C1 segment of cervical spinal cord (tissue), 14 donors: ENCODE data around the gene SLC25A3.
"Not testable (repeated sequence)": the region's sequence is repeated elsewhere in the genome, so short reads cannot be mapped to it uniquely, and the experiment has no call there.

Experiments
- DNase-seq, 14 donors: peaks; one replicate each; lab custom pipeline; 2025; lab: John Stamatoyannopoulos, UW

Gene SLC25A3

GRCh38 chr12:98593351-98594049 is at the start of gene SLC25A3:
Gene SLC25A3, plus strand, starts transcription at chr12:98593686. Its CDS starts 293 bp downstream, at chr12:98593979.
- peak; percentile 56 to 97 (median 92) for DNase-seq

DNA sequence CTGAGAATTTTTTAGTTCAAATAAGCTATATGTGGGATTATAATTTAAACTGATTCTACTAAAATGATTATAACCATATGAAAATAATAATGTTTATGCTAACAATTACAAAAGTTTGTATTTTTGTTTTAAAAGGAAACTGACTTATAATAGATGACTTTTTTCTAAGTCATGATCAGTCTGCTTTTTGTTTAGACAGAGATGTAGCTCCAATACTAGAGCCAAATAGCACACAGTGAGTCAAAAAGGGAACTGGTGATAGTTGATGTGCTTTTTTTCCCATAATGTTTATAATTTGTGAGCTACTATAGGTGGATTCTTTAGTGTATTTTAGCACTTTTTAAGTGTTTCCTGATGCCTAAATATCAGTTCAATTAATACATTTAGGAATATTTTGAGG is 49.8 kb upstream of the SLC25A3 start:
- no peak for DNase-seq

- no peak for DNase-seq
Measured at GRCh38 chr12:98544751-98545150, 48.7 kb upstream of the SLC25A3 start.

DNA sequence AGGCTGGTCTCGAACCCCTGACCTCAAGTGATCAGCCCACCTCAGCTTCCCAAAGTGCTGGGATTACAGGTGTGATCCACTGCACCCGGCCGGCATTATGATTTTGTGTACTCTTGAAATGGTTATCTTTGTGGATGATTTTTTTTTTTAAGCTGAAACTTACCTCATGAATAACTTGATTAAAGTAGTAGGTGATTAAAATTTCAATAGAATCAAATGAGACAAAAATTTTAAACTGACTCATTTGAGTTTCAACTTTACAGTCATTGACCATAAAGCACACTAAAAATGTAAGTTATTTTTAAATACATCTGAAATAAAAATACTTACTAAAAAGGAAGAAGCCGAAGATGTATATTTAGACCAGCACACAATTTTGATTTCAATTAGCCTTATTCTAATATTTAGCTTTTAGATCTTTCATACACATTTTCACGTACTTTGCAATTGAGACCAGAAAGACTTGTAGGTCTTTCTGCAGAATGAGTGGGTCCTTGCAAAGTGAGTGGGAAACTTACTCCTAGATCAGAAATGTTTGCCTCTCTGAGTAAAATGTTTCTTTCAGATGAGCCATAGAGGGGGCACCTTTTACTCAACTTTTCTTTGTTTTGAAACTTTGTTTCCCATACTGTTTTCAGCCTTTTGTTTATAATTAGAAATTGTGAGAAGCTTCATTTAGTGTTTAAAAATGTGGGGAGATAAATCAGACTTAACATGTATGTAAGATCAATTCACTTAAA is 43.9 kb upstream of the SLC25A3 start:
- DNase-seq = no peak

- no peak for DNase-seq
Measured at GRCh38 chr12:98551787-98552186, 41.7 kb upstream of the SLC25A3 start.

GRCh38 chr12:98558097-98558496 is 35.4 kb upstream of the SLC25A3 start:
- not testable (repeated sequence) for DNase-seq

DNA sequence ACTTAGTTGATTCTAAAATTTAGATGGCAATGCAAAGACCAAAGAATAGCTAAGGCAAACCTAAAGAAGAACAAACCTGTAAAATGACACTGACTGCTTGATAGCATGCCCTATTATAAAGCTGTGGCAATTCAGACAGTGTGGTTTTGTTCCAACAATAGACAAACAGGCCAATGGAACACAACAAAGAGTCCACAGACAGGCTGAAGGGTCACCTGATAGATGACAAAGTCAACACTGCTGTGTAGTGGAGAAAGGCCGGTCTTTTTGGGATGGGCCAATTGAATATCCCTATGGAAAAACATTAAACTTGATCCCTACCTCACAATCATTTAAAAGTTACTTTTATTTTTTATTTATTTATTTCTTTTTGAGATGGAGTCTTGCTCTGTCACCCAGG is 33.8 kb upstream of the SLC25A3 start:
- peak in 7 of 14 donors; percentile 2 to 29 (median 6) for DNase-seq

GRCh38 chr12:98561846-98562245 is 31.6 kb upstream of the SLC25A3 start:
- DNase-seq = no peak

GRCh38 chr12:98572010-98572409 is 21.5 kb upstream of the SLC25A3 start:
- DNase-seq = no peak

DNA sequence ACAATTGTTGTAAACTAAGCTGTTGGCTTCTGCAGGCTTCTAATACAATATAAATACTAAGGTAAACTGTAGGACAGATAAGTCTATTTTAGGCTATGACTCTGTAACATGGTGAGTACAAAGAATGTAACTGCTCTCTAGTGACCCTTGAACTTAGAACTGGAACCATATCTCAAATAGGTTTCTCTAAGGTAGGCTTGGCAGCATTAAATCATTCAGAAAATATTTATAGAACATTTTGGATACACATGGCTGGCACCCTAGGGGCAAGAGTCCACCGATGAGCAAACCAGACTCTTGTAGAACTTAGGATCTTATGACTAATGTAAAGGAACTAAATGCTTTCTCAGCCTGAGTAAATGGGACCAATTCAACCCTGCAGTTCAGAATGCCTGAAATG is 19.4 kb upstream of the SLC25A3 start:
- no peak for DNase-seq

DNA sequence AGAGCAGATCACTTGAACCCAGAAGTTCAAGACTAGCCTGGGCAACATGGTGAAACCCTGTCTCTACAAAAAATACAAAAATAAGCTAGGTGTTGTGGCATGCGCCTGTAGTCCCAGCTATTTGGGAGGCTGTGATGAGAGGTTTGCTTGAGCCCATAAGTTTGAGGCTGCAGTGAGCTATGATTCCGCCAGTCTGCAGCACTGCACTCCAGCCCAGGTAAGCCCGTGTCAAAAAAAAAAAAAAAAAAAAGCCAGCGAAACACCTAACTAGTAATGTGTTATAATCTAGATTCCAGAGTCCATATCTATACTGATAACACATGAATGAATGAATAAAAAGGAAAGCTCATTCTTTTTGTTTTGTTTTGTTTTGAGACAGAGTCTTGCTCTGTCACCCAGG is 18.5 kb upstream of the SLC25A3 start:
- no peak for DNase-seq

DNA sequence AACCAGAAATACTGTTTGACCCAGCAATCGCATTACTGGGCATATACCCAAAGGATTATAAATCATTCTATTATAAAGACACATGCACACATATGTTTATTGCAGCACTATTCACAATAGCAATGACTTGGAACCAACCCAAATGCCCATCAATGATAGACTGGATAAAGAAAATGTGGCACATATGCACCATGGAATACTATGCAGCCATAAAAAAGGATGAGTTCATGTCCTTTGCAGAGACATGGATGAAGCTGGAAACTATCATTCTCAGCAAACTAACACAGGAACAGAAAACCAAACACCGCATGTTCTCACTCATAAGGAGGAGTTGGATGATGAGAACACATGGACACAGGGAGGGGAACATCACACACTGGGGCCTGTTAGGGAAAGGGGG is 16.7 kb upstream of the SLC25A3 start:
- not testable (repeated sequence) for DNase-seq

DNA sequence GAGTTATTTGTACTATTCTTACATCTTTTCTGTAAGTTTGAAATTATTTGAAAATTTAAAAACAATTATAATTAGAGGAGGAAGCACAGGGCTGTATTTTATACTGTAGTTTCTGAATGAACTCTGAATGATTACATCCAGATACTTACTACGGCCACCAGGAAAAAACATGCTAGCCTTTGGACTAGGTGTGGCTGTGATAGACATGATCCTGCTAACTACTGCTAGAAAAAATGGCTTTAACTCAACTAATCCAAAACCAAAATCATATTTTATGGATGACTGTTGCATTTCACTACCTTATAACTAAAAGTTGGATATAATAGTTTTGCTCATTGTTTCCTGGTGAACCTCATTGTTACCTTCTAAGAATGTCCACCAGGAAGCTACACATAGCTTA is 15.1 kb upstream of the SLC25A3 start:
- DNase-seq = no peak

- DNase-seq = no peak
Measured at GRCh38 chr12:98578821-98579220, 14.7 kb upstream of the SLC25A3 start.

DNA sequence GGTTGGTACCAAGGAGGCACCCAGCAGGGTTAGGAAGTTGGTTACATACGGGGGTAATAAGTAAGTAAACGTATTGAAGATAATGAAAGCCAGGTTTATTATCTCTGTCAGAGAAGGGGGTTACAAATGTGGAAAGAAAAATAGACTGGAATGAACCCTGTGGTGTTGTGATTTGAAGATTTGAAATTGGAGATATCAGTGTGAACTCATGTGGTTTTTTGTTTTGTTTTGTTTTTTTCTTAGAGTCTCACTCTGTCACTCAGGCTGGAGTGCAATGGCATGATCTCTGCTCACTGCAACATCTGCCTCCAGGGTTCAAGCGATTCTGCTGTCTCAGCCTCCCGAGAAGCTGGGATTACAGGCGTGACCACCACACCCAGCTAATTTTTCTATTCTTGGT is 14.1 kb upstream of the SLC25A3 start:
- DNase-seq = no peak

DNA sequence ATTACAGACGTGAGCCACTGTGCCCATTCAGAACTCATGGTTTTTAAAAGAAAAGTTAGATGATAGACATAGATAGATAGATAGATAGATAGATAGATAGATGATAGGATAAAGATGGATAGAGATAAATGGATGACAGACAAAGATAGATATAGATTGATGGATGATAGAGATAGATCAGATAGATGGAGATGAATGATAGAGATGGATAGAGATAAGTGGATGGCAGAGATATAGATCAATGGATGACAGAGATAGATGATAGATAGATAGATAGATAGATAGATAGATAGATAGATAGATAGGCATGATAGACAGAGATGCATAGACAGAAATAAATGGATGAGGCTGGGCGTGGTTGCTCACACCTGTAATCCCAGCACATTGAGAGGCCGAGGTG is 13.7 kb upstream of the SLC25A3 start:
- DNase-seq = no peak

DNA sequence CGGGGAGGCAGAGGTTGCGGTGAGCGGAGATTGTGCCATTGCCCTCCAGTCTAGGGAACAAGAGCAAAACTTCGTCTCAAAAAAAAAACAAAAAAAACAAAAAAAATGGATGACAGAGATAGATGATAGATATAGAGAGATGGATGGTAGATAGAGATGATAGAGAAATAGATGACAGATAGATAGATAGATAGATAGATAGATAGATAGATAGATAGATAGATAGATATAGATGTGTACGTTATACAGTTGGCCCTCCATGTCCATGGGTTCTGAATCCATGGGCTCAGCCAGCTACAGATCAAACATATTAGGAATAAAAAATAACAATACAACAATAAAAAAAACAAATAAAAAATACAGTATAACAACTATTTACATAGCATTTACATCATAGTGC is 12.8 kb upstream of the SLC25A3 start:
- no peak for DNase-seq

GRCh38 chr12:98581101-98581500 is 12.4 kb upstream of the SLC25A3 start:
- DNase-seq = no peak

DNA sequence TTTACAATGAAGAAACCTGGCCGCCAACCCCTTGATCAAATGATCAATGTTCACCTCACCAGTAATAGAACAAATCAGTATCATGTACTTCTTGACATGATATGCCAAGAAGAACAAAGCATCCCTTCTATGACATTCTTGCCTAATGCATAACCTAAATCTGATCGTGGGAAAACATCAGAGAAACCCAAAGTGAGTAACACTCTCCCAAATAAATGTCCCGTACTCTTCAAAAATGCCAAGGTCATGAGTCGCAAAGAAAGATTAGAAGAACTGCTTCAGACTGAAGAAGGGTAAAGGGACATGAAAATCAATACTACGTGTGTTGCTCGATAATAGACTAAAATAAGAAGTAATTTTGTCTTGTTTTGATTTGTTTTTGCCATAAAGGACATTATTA is 11.4 kb upstream of the SLC25A3 start:
- no peak for DNase-seq

DNA sequence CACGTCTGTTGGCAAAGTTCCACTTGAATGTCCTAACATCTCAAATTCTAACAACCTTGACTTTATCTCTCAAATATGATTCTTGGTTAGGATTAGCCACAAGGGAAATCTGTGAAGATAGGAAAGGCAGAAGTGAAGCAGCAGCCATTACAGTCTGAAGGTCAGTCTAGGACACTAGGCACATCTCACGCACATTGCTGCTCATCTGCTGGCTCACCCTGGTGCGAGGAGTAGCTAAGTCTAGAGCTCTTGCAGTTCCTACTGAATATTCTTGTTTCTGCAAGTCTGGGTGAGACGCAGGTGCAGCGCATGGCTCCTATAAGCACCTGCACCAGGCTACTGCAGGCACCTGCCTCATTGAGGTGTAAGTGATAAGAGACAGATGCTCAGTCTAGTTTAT is 6.4 kb upstream of the SLC25A3 start:
- DNase-seq = no peak

DNA sequence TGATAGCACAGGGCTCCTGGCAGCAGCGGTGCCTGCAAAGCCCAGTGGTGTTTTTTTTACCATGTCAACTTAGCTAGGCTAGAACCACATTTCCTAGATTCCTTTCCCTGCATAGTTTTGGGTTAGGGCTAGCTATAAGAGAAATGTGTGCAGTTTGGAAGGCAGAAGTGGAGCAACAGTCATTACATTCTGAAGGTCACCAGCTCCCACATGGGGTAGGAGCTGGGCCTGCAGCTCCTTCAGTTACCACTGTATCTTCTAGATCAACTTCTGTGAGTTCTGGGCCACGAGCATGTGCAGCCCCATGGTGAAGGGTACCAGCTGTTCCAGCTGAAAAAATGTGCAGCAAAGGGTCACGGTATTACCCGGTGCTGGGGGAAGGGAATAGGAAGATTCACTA is 2.3 kb upstream of the SLC25A3 start:
- DNase-seq = no peak

GRCh38 chr12:98592825-98593322 is 612 bp upstream of the SLC25A3 start:
- DNase-seq = no peak
